Middle frontal gyrus (tissue), 1 donor: ENCODE results near the gene STATH.
"Not testable (repeated sequence)": the region's sequence is repeated elsewhere in the genome, so short reads cannot be mapped to it uniquely, and the experiment has no call there.

Experiments
- DNase-seq: peaks from one replicate; pipeline ENCODE4 v3.0.0-alpha.2; 2015; ENCODE audit warnings: low spot score; ENCODE audit errors: extremely low spot score

The STATH gene

DNA sequence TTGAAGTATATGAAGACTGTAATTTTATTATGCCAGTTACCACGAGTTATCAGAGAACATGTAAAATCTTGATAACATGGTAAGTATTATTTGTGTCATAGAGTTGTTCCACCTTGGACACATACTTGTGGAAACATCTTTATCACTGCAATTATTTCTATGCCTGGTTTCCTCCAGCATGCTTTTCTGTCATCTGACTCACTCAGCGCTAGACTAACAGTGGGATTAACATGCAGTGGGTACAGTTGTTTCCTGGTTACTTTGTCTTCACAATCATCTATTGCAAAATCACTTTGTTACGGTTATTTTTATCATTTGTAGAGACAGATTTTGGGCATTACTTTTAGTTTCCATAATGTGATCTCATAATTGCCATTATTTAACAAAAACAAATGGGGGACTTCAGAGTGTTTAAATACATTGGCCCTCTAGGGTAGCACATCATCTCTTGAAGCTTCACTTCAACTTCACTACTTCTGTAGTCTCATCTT lies at the start of gene STATH:
Gene STATH, plus strand, starts transcription at position 441 of the 491 bp plus-strand sequence. CDS start 2,472 bp downstream, outside the sequence.
- DNase-seq: no peak

- DNase-seq: no peak
Observed at GRCh38 chr4:69951602-69952001, 44.2 kb upstream of the STATH start.

GRCh38 chr4:69957209-69957608 lies 38.6 kb upstream of the STATH start:
- DNase-seq: no peak

- no peak for DNase-seq
Observed at GRCh38 chr4:69965628-69966027, 30.1 kb upstream of the STATH start, which contains the start of gene CSN2. Gene CSN2 (minus strand): TSS chr4:69965728. CDS start chr4:69960995, 4,733 bp downstream.

DNA sequence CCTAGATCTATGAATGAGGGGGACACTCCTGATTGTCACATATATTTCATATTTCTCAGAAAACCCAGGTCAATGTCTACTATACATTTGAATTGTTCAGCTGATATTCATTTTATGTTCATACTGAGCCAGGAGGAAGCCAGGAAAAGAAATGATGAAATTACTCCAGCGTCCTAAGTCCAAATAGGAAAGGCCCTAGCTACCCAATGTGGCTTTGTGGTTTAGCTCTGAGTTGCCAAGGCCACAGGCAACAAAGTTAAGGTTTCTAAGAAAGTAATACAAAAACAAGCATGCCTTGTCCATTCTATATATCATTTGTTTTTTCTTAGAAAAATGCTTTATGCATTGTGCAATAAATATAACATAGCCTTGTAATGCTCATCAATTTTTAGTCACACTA lies 25.7 kb upstream of the STATH start:
- DNase-seq: no peak

- no peak for DNase-seq
Observed at GRCh38 chr4:69974631-69975030, 21.1 kb upstream of the STATH start.

DNA sequence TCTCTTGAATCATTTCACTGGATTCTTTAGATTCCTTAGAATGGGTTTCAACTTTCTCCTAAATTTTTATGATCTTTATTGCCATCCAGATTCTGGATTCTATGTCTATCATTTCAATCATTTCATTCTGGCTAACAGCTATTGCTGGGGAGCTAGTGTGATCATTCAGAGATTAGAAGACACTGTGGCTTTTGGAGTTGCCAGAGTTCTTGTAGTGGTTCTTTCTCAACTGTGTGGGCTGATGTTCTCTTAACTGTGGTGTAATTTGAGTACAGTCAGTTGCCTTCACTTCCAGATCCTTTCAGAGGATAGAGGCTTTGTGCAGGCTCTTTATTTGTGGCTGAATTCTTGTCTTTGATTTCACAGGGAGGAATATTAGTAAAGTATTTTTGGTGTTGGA lies 18.2 kb upstream of the STATH start:
- no peak for DNase-seq

DNA sequence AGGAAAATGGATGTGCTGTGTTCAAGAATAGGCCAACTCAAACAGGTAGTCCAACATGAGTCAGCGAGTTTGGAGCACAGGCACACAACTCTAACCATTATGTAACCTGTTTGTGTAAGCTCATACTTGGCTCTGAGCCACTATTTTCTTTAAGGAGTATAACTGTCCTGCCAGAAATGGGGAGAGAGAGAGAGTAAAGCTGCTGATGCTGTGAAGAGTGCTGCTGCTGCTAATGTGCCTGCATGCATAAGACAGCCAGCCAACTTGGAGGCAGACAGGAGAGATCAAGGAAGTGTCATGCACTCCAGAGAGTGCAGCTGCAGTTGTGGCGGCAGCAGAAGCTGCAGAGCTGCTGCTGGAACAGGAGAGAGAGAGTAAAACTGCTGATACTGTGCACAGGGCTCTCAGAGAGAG lies 11.7 kb upstream of the STATH start:
- no peak for DNase-seq

GRCh38 chr4:69986663-69987062 lies 9.1 kb upstream of the STATH start:
- DNase-seq: no peak

DNA sequence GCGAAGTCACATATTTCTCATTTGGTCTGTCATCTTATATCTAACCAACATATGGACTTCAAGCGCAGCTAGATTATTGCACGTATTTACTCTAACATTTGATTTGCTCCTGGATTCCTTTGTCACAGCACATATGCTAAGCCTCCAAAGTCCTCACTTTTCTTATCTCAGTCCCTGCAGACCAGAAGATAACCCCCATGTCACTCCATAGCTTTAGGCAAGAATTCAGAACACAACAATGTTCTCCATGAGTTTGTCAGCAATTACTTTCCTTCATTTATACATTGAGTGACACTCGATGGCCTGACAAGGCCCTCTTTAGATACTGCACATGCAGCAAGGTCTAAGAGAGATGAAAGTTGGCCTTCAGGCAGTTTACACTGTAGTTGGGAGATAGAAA lies 4.8 kb upstream of the STATH start:
- DNase-seq: no peak

- DNase-seq: no peak
Observed at GRCh38 chr4:69994782-69995181, 984 bp upstream of the STATH start.

GRCh38 chr4:69999420-69999819 lies 3.7 kb downstream of the STATH start:
- no peak for DNase-seq

GRCh38 chr4:70000711-70001110 lies 4.9 kb downstream of the STATH start:
- DNase-seq: no peak

GRCh38 chr4:70002507-70002906 lies 6.7 kb downstream of the STATH start:
- DNase-seq: no peak

GRCh38 chr4:70008771-70009170 lies 13.0 kb downstream of the STATH start:
- DNase-seq: no peak

DNA sequence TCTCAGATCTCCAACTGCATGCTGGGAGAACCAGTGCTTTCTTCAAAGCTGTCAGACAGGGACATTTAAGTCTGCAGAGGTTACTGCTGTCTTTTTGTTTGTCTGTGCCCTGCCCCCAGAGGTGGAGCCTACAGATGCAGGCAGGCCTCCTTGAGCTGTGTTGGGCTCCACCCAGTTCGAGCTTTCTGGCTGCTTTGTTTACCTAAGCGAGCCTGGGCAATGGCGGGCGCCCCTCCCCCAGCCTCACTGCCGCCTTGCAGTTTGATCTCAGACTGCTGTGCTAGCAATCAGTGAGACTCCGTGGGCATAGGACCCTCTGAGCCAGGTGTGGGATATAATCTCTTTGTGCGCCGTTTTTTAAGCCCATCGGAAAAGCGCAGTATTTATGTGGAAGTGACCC lies 23.2 kb downstream of the STATH start:
- DNase-seq: not testable (repeated sequence)

DNA sequence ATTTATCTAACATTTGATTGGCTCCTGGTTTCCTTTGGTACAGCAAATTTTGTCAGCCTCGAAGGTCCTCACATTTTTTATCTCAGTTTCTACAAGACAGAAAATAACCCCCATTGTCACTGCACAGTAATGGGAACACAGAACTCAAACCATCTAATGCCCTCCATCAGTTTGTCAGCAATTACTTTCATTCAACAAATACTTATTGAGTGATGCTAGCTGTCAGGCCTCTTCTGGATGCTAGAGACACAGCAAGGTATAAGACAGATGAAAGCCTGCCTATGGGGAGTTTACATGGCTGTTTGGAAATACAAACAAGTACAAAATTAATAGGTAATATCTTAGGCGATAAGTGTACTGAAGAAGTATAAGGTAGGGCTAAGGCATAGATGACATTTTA lies 27.5 kb downstream of the STATH start:
- no peak for DNase-seq

DNA sequence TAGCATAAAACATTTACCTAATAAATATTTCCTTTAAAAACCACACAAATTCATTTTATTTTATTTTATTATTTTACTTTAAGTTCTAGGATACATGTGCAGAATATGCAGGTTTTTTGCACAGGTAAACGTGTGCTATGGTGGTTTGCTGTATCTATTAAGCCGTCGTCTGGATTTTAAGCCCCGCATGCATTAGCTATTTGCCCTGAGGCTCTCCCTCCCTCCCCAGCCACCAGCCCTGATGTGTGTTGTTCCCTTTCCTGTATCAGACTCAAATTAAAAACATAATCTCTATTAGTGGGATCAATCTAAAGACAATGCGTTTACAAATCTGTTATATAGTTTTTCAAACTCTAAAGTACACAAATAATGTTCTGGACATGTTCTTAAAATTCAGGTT lies 31.2 kb downstream of the STATH start:
- no peak for DNase-seq

GRCh38 chr4:70028159-70028558 lies 32.4 kb downstream of the STATH start, which contains the start of gene HTN3:
Gene HTN3 (plus strand): TSS chr4:70028459. CDS start chr4:70030741, 2,282 bp downstream.
- not testable (repeated sequence) for DNase-seq

GRCh38 chr4:70037559-70037958 lies 41.8 kb downstream of the STATH start:
- DNase-seq: not testable (repeated sequence)

GRCh38 chr4:70039928-70040327 lies 44.2 kb downstream of the STATH start:
- DNase-seq: not testable (repeated sequence)

- no peak for DNase-seq
Observed at GRCh38 chr4:70041652-70042286, 46.0 kb downstream of the STATH start.

DNA sequence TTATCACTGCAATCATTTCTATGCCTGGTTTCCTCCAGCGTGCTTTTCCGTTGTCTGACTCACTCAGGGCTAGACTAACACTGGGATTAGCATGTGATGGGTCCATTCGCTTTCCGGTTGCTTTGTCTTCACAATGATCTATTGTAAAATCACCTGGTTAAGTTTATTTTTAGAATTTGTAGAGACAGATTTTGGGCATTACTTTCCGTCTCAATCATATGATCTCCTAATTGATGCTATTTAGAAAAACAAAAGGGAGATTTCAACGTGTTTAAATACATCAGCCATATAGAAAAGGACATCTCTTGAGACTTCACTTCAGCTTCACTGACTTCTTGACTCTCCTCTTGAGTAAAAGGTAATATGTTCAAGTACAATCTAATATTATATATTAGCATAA lies 54.4 kb downstream of the STATH start, which contains the start of gene HTN1:
Gene HTN1, plus strand, starts transcription at position 301 of the 400 bp plus-strand sequence. CDS start 2,639 bp downstream, outside the sequence.
- DNase-seq: not testable (repeated sequence)
